Small intestine (tissue), 7 donors: ENCODE results near the gene LTF. TPM values are rescaled to one million over a fixed set of nuclear protein-coding genes. Genes with fewer than 3 reads are reported as not detected.

Source experiments
- DNase-seq, 2 donors: peaks; one replicate each; pipeline versions ENCODE4 v3.0.0 to v3.0.0-alpha.2; 2013
- FAIRE-seq: peaks from 2 replicates; lab custom pipeline; 2012; peaks lifted over from hg19 to GRCh38; lab: Jason Lieb, UNC
- H3K27ac ChIP-seq, 3 donors: one replicate each; pipeline ENCODE4 v1.5.1; 2013; ENCODE audit warnings: low read length in 2 of 3, mild to moderate bottlenecking in 2 of 3, control low read depth in 1 of 3, inconsistent platforms in 1 of 3, low read depth in 1 of 3, moderate library complexity in 1 of 3
- H3K27me3 ChIP-seq, 3 donors: one replicate each; pipeline ENCODE4 v1.6.1; 2013; ENCODE audit warnings: low read length in 3 of 3, inconsistent platforms in 1 of 3; ENCODE audit not compliant: control insufficient read depth in 3 of 3, insufficient read depth in 3 of 3
- H3K36me3 ChIP-seq, 3 donors: one replicate each; pipeline ENCODE4 v1.6.1; 2013; ENCODE audit warnings: low read length in 3 of 3, inconsistent platforms in 1 of 3, low read depth in 1 of 3, mild to moderate bottlenecking in 1 of 3, moderate library complexity in 1 of 3; ENCODE audit not compliant: control insufficient read depth in 3 of 3, insufficient read depth in 2 of 3
- H3K4me1 ChIP-seq, 3 donors: one replicate each; pipeline ENCODE4 v1.6.1; 2013; ENCODE audit warnings: low read length in 2 of 3, inconsistent platforms in 1 of 3, low read depth in 1 of 3, mild to moderate bottlenecking in 1 of 3, moderate library complexity in 1 of 3; ENCODE audit not compliant: control insufficient read depth in 3 of 3, insufficient read depth in 2 of 3
- H3K4me3 ChIP-seq, 3 donors: one replicate each; pipeline ENCODE4 v1.5.1; 2013; ENCODE audit warnings: low read length in 3 of 3, control low read depth in 1 of 3, inconsistent platforms in 1 of 3, low read depth in 1 of 3, mild to moderate bottlenecking in 1 of 3, moderate library complexity in 1 of 3
- H3K9me3 ChIP-seq, 2 donors: one replicate each; pipeline ENCODE4 v1.6.1; 2013; ENCODE audit warnings: low read depth in 1 of 2, low read length in 1 of 2; ENCODE audit not compliant: control insufficient read depth in 2 of 2, insufficient read depth in 1 of 2
- WGBS, 3 donors: extraction: QIAGEN DNeasy Blood & Tissue Kit; methylation state at CpG; one replicate each; pipeline ENCODE4 v1.1.7; 2013; 5-methylcytosine and 5-hydroxymethylcytosine counted together
- polyA plus RNA-seq, 4 donors: library from polyadenylated mRNA; stranded (reverse) in 3 of 4; unstranded in 1 of 4; fragments of 200-250 nt in 3 of 4; fragments of 120-200 nt in 1 of 4; gene quantifications; one replicate each; pipeline versions ENCODE4 v1.2.1 to v1.2.3, GENCODE V29; 2013
- donor health status: healthy with polysubstance abuse.
- donor health status: control.
- donor health status: control.
- donor health status: Bipolar disorder and iron deficiency.
- donor health status: healthy.

LTF gene
- polyA plus RNA-seq, 4 donors, result 0.22 to 6.0 (median 1.5) TPM

GRCh38 chr3:46449755-46450552 is 14.8 kb downstream of the LTF start:
- FAIRE-seq, result no peak
- WGBS, 3 donors, result 66 to 72% (median 70%) methylated on average over 14 of the region's 14 CpGs

DNA sequence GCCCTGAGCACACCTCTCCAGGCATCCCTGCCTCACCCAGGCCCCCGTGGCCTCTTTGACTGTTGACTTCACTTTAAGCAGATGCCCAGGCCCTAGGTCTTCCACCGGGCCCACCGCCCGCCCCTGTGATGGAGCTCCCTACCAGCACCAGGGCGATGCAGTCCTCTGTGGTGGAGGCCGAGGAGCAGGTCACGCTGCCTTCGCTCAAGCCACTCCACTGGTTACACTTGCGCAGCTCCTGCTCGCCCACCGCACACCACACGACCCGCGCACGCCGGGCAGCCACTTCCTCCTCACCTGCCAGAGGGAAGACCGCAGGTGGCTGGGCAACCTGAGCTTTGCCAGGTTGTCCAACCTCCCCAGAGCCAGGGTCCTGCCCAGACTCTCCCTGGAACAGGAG is 16.0 kb downstream of the LTF start:
- WGBS, 3 donors, result 88 to 94% (median 91%) methylated on average over 17 of the region's 17 CpGs

More at GRCh38 chr3:46449755-46450552, 14.8 kb downstream of the LTF start:
- Histone ChIP-seq H3K4me1 (peaks cover 0 to 12% (median 0%) of the 10 kb centered on the region in 3 donors), H3K36me3 (no peaks in the 10 kb centered on the region), H3K9me3 (no peaks in the 10 kb centered on the region), H3K27me3 (no peaks in the 10 kb centered on the region), H3K27ac (no peak overlapping the region), H3K4me3 (no peak overlapping the region)
- no peak for DNase-seq

DNA sequence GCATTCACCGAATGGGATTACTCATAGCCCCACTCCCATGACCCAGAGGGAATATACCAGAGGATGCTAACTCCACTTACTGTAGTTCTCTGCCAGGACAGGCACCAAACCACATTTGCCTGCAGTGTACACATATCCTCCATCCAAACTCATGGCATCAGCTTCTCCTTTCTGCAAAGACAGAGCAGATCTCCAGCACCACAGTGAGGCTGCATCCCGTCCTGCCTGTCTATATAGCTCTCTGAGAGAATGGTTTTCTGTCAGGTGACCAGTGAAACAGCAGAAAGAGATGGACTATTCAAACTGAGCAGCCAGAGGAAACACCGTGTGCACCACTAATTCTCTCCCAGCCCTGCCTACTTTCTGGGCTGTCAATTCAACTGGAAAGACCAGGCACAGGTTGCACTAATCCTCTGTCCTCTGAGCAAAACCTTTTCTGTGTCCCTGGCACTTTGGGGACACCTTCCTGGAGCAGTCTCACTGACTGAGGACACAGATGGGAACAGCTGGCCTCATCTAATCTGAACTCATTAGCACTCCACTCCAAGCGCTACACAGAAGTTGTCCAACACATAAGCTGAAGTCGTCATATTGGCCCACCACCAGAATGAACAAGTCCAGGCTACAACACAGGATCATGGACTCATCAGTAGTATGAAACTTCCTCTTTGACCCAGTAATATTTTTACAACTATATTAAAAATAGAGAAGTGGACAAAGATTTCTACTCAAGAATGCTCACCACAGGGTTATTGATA is 17.3 kb downstream of the LTF start:
- Histone ChIP-seq H3K36me3 (no peaks in the 10 kb centered on the region), H3K4me1 (no peaks in the 10 kb centered on the region), H3K27me3 (no peaks in the 10 kb centered on the region), H3K4me3 (no peak overlapping the region), H3K9me3 (no peaks in the 10 kb centered on the region), H3K27ac (no peak overlapping the region)
- FAIRE-seq, result no peak
- DNase-seq, result no peak
- 61 to 68% (median 65%) methylated on average over 5 of the region's 5 CpGs for WGBS, 3 donors

More for the DNA sequence above, 16.0 kb downstream of the LTF start:
- peaks cover 0 to 2% (median 0%) of the 10 kb centered on the region in 3 donors for H3K4me1 ChIP-seq
- no peak overlapping the region for H3K4me3 ChIP-seq
- H3K36me3 ChIP-seq, result no peaks in the 10 kb centered on the region
- FAIRE-seq (no peak), DNase-seq (no peak)
- no peaks in the 10 kb centered on the region for H3K9me3 ChIP-seq
- H3K27ac ChIP-seq, result no peak overlapping the region
- H3K27me3 ChIP-seq, result no peaks in the 10 kb centered on the region

- H3K27ac ChIP-seq, result no peak overlapping the region
- 66 to 70% (median 69%) methylated on average over 16 of the region's 16 CpGs for WGBS, 3 donors
- peak; percentile 10 for FAIRE-seq
- H3K4me1 ChIP-seq, result no peaks in the 10 kb centered on the region
- H3K27me3 ChIP-seq, result no peaks in the 10 kb centered on the region
- no peaks in the 10 kb centered on the region for H3K9me3 ChIP-seq
- no peak overlapping the region for H3K4me3 ChIP-seq
- peak; percentile 60 to 66 for DNase-seq
- H3K36me3 ChIP-seq, result no peaks in the 10 kb centered on the region
Observed at GRCh38 chr3:46442576-46443530, 21.9 kb downstream of the LTF start.

GRCh38 chr3:46440531-46441294 is 24.0 kb downstream of the LTF start:
- FAIRE-seq (no peak), DNase-seq (peak in 1 of 2 donors; percentile 70)
- 71 to 77% (median 74%) methylated on average over 4 of the region's 4 CpGs for WGBS, 3 donors
- H3K36me3 ChIP-seq, result no peaks in the 10 kb centered on the region
- peak overlapping the region in 1 of 3 donors; percentile 48 for H3K27ac ChIP-seq
- H3K27me3 ChIP-seq, result no peaks in the 10 kb centered on the region
- H3K4me3 ChIP-seq, result no peak overlapping the region
- no peaks in the 10 kb centered on the region for H3K4me1 ChIP-seq
- no peaks in the 10 kb centered on the region for H3K9me3 ChIP-seq

DNA sequence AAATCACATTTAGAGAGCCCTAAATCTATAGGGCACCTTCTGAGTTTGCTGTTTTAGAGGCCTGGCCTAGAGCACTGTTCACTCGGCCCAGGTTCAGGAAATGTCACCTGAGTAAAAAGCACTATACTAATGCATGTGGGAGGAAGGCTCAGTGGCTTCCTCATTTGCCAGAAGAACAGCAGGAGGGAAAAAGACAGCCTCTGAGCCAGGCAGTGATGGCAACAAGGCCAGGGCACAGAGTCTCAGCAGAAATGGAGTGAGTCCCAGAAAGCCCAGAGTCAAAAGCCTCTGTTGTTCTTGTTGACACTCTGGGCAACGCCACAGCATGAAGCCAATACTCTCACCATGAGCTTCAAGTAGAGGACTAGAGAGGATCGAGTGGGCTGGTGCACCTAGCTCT is 25.9 kb downstream of the LTF start:
- Histone ChIP-seq H3K4me1 (no peaks in the 10 kb centered on the region), H3K27ac (no peak overlapping the region), H3K27me3 (no peaks in the 10 kb centered on the region), H3K4me3 (no peak overlapping the region), H3K36me3 (no peaks in the 10 kb centered on the region), H3K9me3 (no peaks in the 10 kb centered on the region)
- 81 to 88% (median 82%) methylated on average over 3 of the region's 3 CpGs for WGBS, 3 donors
- DNase-seq (no peak), FAIRE-seq (no peak)

DNA sequence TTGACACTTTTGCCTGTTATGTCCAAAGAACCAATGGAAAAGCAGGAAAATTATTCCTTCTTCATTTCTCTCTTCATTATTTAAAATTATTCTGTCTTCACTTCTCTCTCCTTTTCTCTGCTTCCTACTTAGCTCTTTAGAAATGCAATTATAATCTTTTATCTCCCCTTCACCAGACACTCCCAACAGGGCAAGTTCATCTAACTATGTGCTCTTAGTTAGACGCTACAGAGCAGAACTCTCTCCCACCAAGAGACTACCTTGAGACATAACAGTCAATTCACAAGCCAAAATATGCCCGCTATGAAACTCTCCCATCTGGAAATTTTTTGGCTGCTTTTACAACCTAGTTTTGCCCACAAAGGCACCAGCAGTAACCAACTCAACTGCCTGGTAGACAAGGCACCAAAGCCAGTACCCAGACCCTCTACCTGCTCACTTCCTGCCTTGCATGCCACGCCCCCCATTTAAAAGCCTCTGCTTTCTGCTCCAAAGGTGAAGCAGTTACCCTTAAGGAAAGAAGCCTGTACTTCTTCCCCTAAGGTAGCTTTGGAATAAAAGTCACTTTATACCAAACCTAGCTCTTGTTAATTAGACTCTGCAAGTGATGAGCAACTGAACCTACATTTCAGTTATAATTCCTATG is 29.5 kb downstream of the LTF start:
- no peak for FAIRE-seq
- H3K4me1 ChIP-seq, result peaks cover 0 to 3% (median 0%) of the 10 kb centered on the region in 3 donors
- no peak overlapping the region for H3K27ac ChIP-seq
- no peaks in the 10 kb centered on the region for H3K36me3 ChIP-seq
- H3K27me3 ChIP-seq, result no peaks in the 10 kb centered on the region
- no peak overlapping the region for H3K4me3 ChIP-seq
- WGBS, 3 donors, result 80 to 88% (median 83%) methylated on average over 3 of the region's 3 CpGs
- peaks cover 0 to 9% of the 10 kb centered on the region in 2 donors for H3K9me3 ChIP-seq
- DNase-seq, result peak; percentile 17 to 35
